ENCODE data around the gene ZNF106. TPM values are rescaled to one million over a fixed set of nuclear protein-coding genes. Genes with fewer than 3 reads are reported as not detected.
A peak's percentile ranks its signal among the peaks of the same experiment; 100 is the strongest.

The ZNF106 gene
- polyA plus RNA-seq, 3 donors: 29.0 to 121 (median 69.2) TPM

DNA sequence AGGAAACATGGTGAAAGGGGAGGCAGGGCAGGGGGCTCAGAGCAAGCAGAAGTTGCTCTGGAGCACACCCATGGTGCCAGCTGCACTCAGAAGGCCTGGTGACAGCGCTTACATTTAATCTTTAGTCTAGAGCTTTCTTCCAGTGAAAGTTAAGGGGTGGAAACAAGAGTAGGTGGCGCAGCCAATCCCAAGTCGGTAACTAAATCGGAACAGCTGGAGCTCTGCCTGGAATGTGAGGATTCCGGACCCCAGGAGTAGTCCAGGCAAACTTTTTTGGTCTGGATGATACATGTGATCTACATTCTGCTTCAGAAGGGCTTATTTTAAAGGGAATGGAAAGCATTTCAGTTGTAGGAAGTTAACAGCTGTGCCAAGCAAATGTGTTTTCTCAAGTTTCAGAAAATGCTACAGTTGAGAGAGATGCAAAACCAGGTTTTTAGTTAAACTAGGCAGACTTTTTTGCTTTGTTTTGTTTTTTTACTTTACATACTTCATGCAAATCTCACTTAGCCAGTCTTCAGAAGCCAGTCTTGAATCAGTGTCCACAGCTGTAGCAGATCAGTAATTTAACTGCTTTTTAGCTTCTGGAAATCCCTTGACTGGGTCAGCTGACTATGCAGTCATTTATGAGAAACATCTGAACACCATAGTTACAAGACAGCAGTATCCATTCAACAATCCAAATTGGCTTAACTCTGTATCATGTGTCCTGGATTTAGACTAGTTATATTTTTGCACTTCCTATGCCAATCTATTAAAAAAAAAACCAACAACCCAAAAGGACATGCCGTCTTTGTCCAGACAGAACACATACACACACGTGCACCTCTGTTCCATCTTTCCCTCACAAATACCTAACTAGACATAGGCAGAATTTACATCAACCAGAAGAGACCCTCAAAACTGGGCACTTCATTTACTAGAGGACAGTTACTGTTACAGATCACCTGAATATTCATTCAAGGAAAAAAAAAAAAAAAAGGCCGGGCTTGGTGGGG, 33.2 kb downstream of the ZNF106 start:
- Histone ChIP-seq H3K9me3 (replicated peaks in 1 of 2; ENCODE audit: control insufficient read depth in 1 of 2, insufficient read depth in 1 of 2, low read length in 2 of 2) (no peaks in the 10 kb centered on the region), H3K4me2 (replicated peaks; ENCODE audit: extremely low read depth, low read length, poor library complexity, severe bottlenecking) (no peak overlapping the region), H3K36me3 (replicated peaks in 1 of 2; ENCODE audit: control insufficient read depth in 1 of 2, insufficient read depth in 2 of 2, low read length in 2 of 2) (peaks cover 38 to 92% of the 10 kb centered on the region in 2 donors), H3K79me2 (ENCODE audit: insufficient read depth, low read length) (peaks cover 96% of the 10 kb centered on the region), H3K4me3 (replicated peaks in 1 of 3; ENCODE audit: low read depth in 2 of 3, low read length in 3 of 3) (no peak overlapping the region), H3K27ac (ENCODE audit: low read depth in 1 of 2, low read length in 2 of 2) (peak overlapping the region in 1 of 2 donors; percentile 21), H2AFZ (ENCODE audit: insufficient read depth, low read depth, low read length, poor library complexity, severe bottlenecking) (no peak overlapping the region), H3K9ac (ENCODE audit: insufficient read depth, low read length, poor library complexity, severe bottlenecking) (no peak overlapping the region), H3K27me3 (ENCODE audit: control insufficient read depth in 2 of 2, insufficient read depth in 2 of 2, low read length in 2 of 2) (no peaks in the 10 kb centered on the region), H3K4me1 (ENCODE audit: control insufficient read depth in 1 of 2, insufficient read depth in 2 of 2, low read length in 2 of 2) (no peaks in the 10 kb centered on the region), H4K20me1 (ENCODE audit: insufficient read depth, low read length) (peaks cover 100% of the 10 kb centered on the region)
- Mint-ChIP-seq H3K4me3 (no peak overlapping the region), H3K4me1 (no peaks in the 10 kb centered on the region), H3K36me3 (peaks cover 37 to 69% of the 10 kb centered on the region in 2 donors), H3K27ac (peak overlapping the region in 4 of 7 donors; percentile 36 to 84 (median 64)), H3K27me3 (ENCODE audit: low read depth in 3 of 3) (no peaks in the 10 kb centered on the region), H3K9me3 (no peaks in the 10 kb centered on the region)
- DNase-seq: no peak
- intact Hi-C loops (cut with micrococcal nuclease): no loop called here
- 87% methylated on average over 7 of the region's 8 CpGs for WGBS (ENCODE audit: insufficient coverage)
- TF ChIP-seq, protein P1, sequence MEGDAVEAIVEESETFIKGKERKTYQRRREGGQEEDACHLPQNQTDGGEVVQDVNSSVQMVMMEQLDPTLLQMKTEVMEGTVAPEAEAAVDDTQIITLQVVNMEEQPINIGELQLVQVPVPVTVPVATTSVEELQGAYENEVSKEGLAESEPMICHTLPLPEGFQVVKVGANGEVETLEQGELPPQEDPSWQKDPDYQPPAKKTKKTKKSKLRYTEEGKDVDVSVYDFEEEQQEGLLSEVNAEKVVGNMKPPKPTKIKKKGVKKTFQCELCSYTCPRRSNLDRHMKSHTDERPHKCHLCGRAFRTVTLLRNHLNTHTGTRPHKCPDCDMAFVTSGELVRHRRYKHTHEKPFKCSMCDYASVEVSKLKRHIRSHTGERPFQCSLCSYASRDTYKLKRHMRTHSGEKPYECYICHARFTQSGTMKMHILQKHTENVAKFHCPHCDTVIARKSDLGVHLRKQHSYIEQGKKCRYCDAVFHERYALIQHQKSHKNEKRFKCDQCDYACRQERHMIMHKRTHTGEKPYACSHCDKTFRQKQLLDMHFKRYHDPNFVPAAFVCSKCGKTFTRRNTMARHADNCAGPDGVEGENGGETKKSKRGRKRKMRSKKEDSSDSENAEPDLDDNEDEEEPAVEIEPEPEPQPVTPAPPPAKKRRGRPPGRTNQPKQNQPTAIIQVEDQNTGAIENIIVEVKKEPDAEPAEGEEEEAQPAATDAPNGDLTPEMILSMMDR (IDR thresholded peaks at IDR 0.05): no peak

GRCh38 chr15:42456971-42457370, 34.0 kb downstream of the ZNF106 start:
- peaks cover 42 to 90% of the 10 kb centered on the region in 2 donors for H3K36me3 ChIP-seq (replicated peaks in 1 of 2; ENCODE audit: control insufficient read depth in 1 of 2, insufficient read depth in 2 of 2, low read length in 2 of 2)
- no peak overlapping the region for H3K9ac ChIP-seq (ENCODE audit: insufficient read depth, low read length, poor library complexity, severe bottlenecking)
- peaks cover 100% of the 10 kb centered on the region for H4K20me1 ChIP-seq (ENCODE audit: insufficient read depth, low read length)
- Mint-ChIP-seq H3K36me3 (peaks cover 41 to 74% of the 10 kb centered on the region in 2 donors), H3K27me3 (ENCODE audit: low read depth in 3 of 3) (no peaks in the 10 kb centered on the region), H3K27ac (peak overlapping the region in 4 of 7 donors; percentile 60 to 84 (median 69)), H3K9me3 (no peaks in the 10 kb centered on the region), H3K4me3 (no peak overlapping the region), H3K4me1 (no peaks in the 10 kb centered on the region)
- H3K4me2 ChIP-seq (replicated peaks; ENCODE audit: extremely low read depth, low read length, poor library complexity, severe bottlenecking): no peak overlapping the region
- intact Hi-C loops (cut with micrococcal nuclease): no loop called here
- no CpG with 5 or more reads among the region's 3 CpGs for WGBS (ENCODE audit: insufficient coverage)
- TF ChIP-seq, protein P1 (IDR thresholded peaks at IDR 0.05): no peak
- H3K27me3 ChIP-seq (ENCODE audit: control insufficient read depth in 2 of 2, insufficient read depth in 2 of 2, low read length in 2 of 2): no peaks in the 10 kb centered on the region
- no peaks in the 10 kb centered on the region for H3K4me1 ChIP-seq (ENCODE audit: control insufficient read depth in 1 of 2, insufficient read depth in 2 of 2, low read length in 2 of 2)
- peak overlapping the region in 1 of 2 donors; percentile 21 for H3K27ac ChIP-seq (ENCODE audit: low read depth in 1 of 2, low read length in 2 of 2)
- H3K79me2 ChIP-seq (ENCODE audit: insufficient read depth, low read length): peaks cover 92% of the 10 kb centered on the region
- H3K4me3 ChIP-seq (replicated peaks in 1 of 3; ENCODE audit: low read depth in 2 of 3, low read length in 3 of 3): no peak overlapping the region
- no peak for DNase-seq
- H3K9me3 ChIP-seq (replicated peaks in 1 of 2; ENCODE audit: control insufficient read depth in 1 of 2, insufficient read depth in 1 of 2, low read length in 2 of 2): no peaks in the 10 kb centered on the region
- H2AFZ ChIP-seq (ENCODE audit: insufficient read depth, low read depth, low read length, poor library complexity, severe bottlenecking): no peak overlapping the region

Data from CD14-positive monocyte (primary cell).